Esophagus squamous epithelium (tissue), 5 donors: ENCODE results near the gene RAB36. TPM values are rescaled to one million over a fixed set of nuclear protein-coding genes. Genes with fewer than 3 reads are reported as not detected.

Experiments
- DNase-seq: peaks from one replicate; lab custom pipeline; 2025; lab: John Stamatoyannopoulos, UW
- H3K27ac ChIP-seq, 4 donors: fragments of 200-600 bp; sonication (generic); one replicate each; pipeline ENCODE4 v1.5.1; 2016 to 2019; ENCODE audit warnings: mild to moderate bottlenecking in 1 of 4
- H3K27me3 ChIP-seq, 4 donors: fragments of 200-600 bp; sonication (generic); 1 replicate in 3 of 4; 2 replicates in 1 of 4; pipeline versions ENCODE4 v1.5.1 to v1.6.0; 2017 to 2021; ENCODE audit warnings: antibody characterized with exemption in 1 of 4
- H3K36me3 ChIP-seq, 3 donors: fragments of 200-600 bp; sonication (generic); one replicate each; pipeline ENCODE4 v1.5.1; 2016 to 2019
- H3K4me1 ChIP-seq, 3 donors: fragments of 200-600 bp; sonication (generic); one replicate each; pipeline ENCODE4 v1.5.1; 2017 to 2019
- H3K4me3 ChIP-seq, 4 donors: fragments of 200-600 bp; sonication (generic); 1 replicate in 3 of 4; 2 replicates in 1 of 4; pipeline ENCODE4 v1.5.1; 2016 to 2019; ENCODE audit warnings: mild to moderate bottlenecking in 2 of 4, moderate library complexity in 1 of 4
- H3K9me3 ChIP-seq, 3 donors: fragments of 200-600 bp; sonication (generic); one replicate each; pipeline ENCODE4 v1.5.1; 2016 to 2019
- POLR2A ChIP-seq, 4 donors: fragments of 450-650 bp; IDR thresholded peaks; one replicate each; pipeline ENCODE4 v1.6.1; 2017; ENCODE audit warnings: antibody characterized with exemption in 4 of 4, mild to moderate bottlenecking in 4 of 4, moderate library complexity in 3 of 4
- WGBS, 2 donors: methylation state at CpG; one replicate each; pipeline ENCODE4 v1.1.5; 2018; 5-methylcytosine and 5-hydroxymethylcytosine counted together
- intact Hi-C: fragments of 100-400 bp; cut with DNase I; formaldehyde crosslinking; loops from one replicate; pipeline ENCODE4 v1.15.0; 2022
- total RNA-seq, 4 donors: library from RNA; depleted of rRNA; stranded (reverse); fragments of >200 nt; gene quantifications; one replicate each; pipeline ENCODE4 v1.1.0, GENCODE V29; 2016
- TF ChIP-seq, protein P1 (sequence below), 6 experiments: fragments of 450-650 bp in 4 of 6; fragments of 200-600 bp in 2 of 6; sonication (generic) in 2 of 6; IDR thresholded peaks; one replicate each; pipeline ENCODE4 v1.5.1; 2016 to 2019; ENCODE audit warnings: antibody characterized with exemption in 6 of 6, mild to moderate bottlenecking in 4 of 6, moderate library complexity in 4 of 6
- donor health status: DM: yes; HTN: yes; CAD: no.

Gene RAB36
- total RNA-seq, 4 donors from 2014 or later = 1.4 to 3.9 (median 2.3) TPM

DNA sequence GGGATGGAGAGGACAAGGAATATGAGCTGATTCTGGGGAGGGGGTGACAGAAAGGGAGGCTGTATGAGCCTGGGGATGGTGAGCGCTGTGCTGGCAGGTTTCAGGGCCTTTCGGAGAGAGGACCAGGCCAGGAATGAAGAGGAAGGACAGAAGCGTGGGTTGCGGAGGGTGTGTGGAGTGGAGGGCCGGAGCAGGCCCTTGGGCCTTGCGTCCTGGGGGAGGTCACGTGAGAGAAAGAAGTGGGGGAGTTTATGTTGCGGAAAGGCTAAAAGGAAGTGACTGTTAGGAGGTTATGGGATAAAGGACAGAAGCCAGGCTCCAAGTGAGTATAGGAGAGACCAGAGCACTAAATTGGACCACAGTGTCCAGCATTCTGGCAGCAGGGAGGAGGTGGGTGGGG, 52.6 kb downstream of the RAB36 start:
- Histone ChIP-seq H3K27ac (no peak overlapping the region), H3K27me3 (no peaks in the 10 kb centered on the region), H3K9me3 (no peaks in the 10 kb centered on the region), H3K4me1 (peaks cover 9 to 45% (median 16%) of the 10 kb centered on the region in 3 donors), H3K36me3 (peaks cover 0 to 12% (median 0%) of the 10 kb centered on the region in 3 donors), H3K4me3 (no peak overlapping the region)
- no peak for TF ChIP-seq POLR2A (IDR thresholded peaks at IDR 0.05)
- TF ChIP-seq, protein P1, sequence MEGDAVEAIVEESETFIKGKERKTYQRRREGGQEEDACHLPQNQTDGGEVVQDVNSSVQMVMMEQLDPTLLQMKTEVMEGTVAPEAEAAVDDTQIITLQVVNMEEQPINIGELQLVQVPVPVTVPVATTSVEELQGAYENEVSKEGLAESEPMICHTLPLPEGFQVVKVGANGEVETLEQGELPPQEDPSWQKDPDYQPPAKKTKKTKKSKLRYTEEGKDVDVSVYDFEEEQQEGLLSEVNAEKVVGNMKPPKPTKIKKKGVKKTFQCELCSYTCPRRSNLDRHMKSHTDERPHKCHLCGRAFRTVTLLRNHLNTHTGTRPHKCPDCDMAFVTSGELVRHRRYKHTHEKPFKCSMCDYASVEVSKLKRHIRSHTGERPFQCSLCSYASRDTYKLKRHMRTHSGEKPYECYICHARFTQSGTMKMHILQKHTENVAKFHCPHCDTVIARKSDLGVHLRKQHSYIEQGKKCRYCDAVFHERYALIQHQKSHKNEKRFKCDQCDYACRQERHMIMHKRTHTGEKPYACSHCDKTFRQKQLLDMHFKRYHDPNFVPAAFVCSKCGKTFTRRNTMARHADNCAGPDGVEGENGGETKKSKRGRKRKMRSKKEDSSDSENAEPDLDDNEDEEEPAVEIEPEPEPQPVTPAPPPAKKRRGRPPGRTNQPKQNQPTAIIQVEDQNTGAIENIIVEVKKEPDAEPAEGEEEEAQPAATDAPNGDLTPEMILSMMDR (IDR thresholded peaks at IDR 0.05) = no peak
- WGBS, 2 donors = 93 to 94% methylated on average over 8 of the region's 8 CpGs
- intact Hi-C loops = no loop called here
- DNase-seq = no peak

GRCh38 chr22:23199159-23199558, 53.9 kb downstream of the RAB36 start:
- H3K4me1 ChIP-seq = peaks cover 2 to 44% (median 13%) of the 10 kb centered on the region in 3 donors
- H3K27me3 ChIP-seq = no peaks in the 10 kb centered on the region
- H3K27ac ChIP-seq = no peak overlapping the region
- DNase-seq = no peak
- intact Hi-C loops = no loop called here
- TF ChIP-seq, protein P1 (IDR thresholded peaks at IDR 0.05) = no peak
- TF ChIP-seq POLR2A (IDR thresholded peaks at IDR 0.05) = no peak
- H3K36me3 ChIP-seq = peaks cover 0 to 21% (median 0%) of the 10 kb centered on the region in 3 donors
- 72 to 92% methylated on average over 5 to 8 of the region's 8 CpGs for WGBS, 2 donors
- H3K4me3 ChIP-seq = no peak overlapping the region
- no peaks in the 10 kb centered on the region for H3K9me3 ChIP-seq

DNA sequence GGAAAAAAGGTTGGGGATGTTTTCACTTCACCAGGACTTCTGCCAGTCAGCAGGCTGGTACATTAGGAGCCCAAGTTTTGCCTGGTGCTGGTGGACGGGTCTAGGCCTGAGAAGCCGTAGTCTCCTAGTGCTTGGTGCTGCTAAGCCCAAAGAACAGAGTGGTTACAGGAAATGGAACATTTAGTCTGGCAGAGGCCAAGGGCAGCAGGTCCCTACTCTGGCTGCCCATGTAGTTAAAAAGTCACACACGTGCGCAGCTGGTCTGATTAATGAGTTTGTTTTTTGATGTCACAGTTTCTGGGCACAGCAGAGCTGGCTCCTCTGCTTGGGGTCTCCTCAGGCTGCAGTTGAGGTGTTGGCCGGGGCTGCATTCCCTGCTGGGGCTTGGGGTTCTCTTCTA, 55.6 kb downstream of the RAB36 start:
- no peak for TF ChIP-seq POLR2A (IDR thresholded peaks at IDR 0.05)
- TF ChIP-seq, protein P1 (IDR thresholded peaks at IDR 0.05) = no peak
- peaks cover 0 to 21% (median 0%) of the 10 kb centered on the region in 3 donors for H3K36me3 ChIP-seq
- DNase-seq = no peak
- WGBS, 2 donors = 77 to 100% methylated on average over 1 to 5 of the region's 5 CpGs
- H3K4me3 ChIP-seq = no peak overlapping the region
- intact Hi-C loops = no loop called here
- no peaks in the 10 kb centered on the region for H3K9me3 ChIP-seq
- H3K27ac ChIP-seq = no peak overlapping the region
- H3K4me1 ChIP-seq = peaks cover 0 to 55% (median 28%) of the 10 kb centered on the region in 3 donors
- no peaks in the 10 kb centered on the region for H3K27me3 ChIP-seq

- no peak for TF ChIP-seq POLR2A (IDR thresholded peaks at IDR 0.05)
- TF ChIP-seq, protein P1 (IDR thresholded peaks at IDR 0.05) = no peak
- Histone ChIP-seq H3K4me3 (no peak overlapping the region), H3K27ac (no peak overlapping the region), H3K4me1 (peaks cover 0 to 59% (median 28%) of the 10 kb centered on the region in 3 donors), H3K9me3 (no peaks in the 10 kb centered on the region), H3K27me3 (no peaks in the 10 kb centered on the region), H3K36me3 (peaks cover 0 to 30% (median 0%) of the 10 kb centered on the region in 3 donors)
- WGBS, 2 donors = 83 to 86% methylated on average over 4 of the region's 4 CpGs
- intact Hi-C loops = no loop called here
- no peak for DNase-seq
Observed at GRCh38 chr22:23202812-23203451, 57.7 kb downstream of the RAB36 start.

DNA sequence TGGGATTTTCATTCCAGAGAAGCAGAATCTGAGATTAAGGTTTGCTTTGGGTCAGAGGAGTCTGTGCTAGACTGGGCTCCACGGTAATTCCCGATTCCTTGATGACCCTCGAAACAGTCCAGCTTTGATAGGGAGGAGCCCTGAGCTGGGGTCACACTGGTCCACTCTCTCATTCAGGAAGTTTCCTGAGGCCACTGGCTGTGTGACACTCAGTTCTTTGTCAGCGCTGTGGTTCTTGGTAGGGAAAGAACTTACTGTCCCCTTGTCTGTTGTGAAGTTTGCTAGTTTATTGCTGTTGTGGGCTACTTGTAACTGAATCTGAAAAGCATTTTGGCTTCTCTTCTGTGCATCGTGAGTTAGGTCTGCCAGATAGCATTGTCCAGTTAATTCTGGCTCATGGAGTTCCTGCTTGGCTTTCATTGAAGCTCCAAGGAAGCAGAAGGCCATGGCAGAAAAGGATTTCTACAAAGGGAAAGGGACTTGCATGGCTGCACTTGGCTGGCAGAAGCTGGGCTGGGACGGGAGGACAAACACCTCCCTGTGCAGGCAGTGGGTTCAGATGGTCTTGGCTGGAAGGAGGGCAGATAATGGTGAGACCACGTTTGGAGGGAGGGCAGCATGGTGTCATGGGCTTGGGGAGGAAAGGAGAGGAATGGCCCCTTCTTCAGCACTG, 58.3 kb downstream of the RAB36 start:
- intact Hi-C loops = no loop called here
- H3K4me3 ChIP-seq = no peak overlapping the region
- no peaks in the 10 kb centered on the region for H3K27me3 ChIP-seq
- peaks cover 0 to 30% (median 0%) of the 10 kb centered on the region in 3 donors for H3K36me3 ChIP-seq
- no peaks in the 10 kb centered on the region for H3K9me3 ChIP-seq
- DNase-seq = no peak
- peak overlapping the region in 3 of 4 donors; percentile 22 to 53 (median 33) for H3K27ac ChIP-seq
- peaks cover 0 to 53% (median 28%) of the 10 kb centered on the region in 3 donors for H3K4me1 ChIP-seq
- 78 to 86% methylated on average over 6 to 7 of the region's 7 CpGs for WGBS, 2 donors
- no peak for TF ChIP-seq POLR2A (IDR thresholded peaks at IDR 0.05)
- TF ChIP-seq, protein P1 (IDR thresholded peaks at IDR 0.05) = no peak
